PC-3 (cell line): ENCODE results near the gene SH3BP5L. TPM values are rescaled to one million over a fixed set of nuclear protein-coding genes. Genes with fewer than 3 reads are reported as not detected.
"Not testable (repeated sequence)": the region's sequence is repeated elsewhere in the genome, so short reads cannot be mapped to it uniquely, and the experiment has no call there.

Experiments used
- ATAC-seq: fragments of 200-7000 bp; cut with Tn5 transposase; 2 replicates; pipeline ENCODE4 v1.9.1; 2020; ENCODE audit warnings: mild to moderate bottlenecking, moderate library complexity
- BruUV-seq: library from RNA; stranded (reverse); fragments of 400-500 nt; replicated peaks from 2 replicates; lab custom pipeline; 2021; lab: Mats Ljungman, UMichigan
- CTCF ChIA-PET: fragments of 300-600 bp; sonication (Branson Sonifier 250); formaldehyde crosslinking; loops from one replicate; lab custom pipeline; 2022; ENCODE audit warnings: antibody characterized with exemption; lab: Charles Lee
- POLR2A ChIA-PET: fragments of 300-600 bp; sonication (Branson Sonifier 250); formaldehyde crosslinking; loops from one replicate; lab custom pipeline; 2022; ENCODE audit warnings: antibody characterized with exemption; ENCODE audit not compliant: unreplicated experiment; lab: Charles Lee
- DNase-seq: peaks from one replicate; pipeline ENCODE4 v3.0.0-alpha.2; 2015
- H2AFZ ChIP-seq: fragments of 300-600 bp; sonication (generic); 2 replicates; pipeline ENCODE4 v1.6.0; 2016; ENCODE audit warnings: antibody characterized with exemption, low read length
- H3F3A ChIP-seq: fragments of 300-600 bp; sonication (generic); one replicate; pipeline ENCODE4 v1.6.0; 2017; ENCODE audit warnings: antibody characterized with exemption, low read length, control low read depth, mild to moderate bottlenecking; ENCODE audit not compliant: unreplicated experiment
- H3K27ac ChIP-seq: fragments of 300-600 bp; sonication (generic); 2 replicates; pipeline ENCODE4 v1.5.1; 2016; ENCODE audit warnings: mild to moderate bottlenecking, low read length
- H3K27me3 ChIP-seq: fragments of 300-600 bp; sonication (generic); 2 replicates; pipeline ENCODE4 v1.6.1; 2016; ENCODE audit warnings: low read length, mixed read lengths
- H3K36me3 ChIP-seq: fragments of 300-600 bp; sonication (generic); 2 replicates; pipeline ENCODE4 v1.6.1; 2016; ENCODE audit warnings: low read depth, mixed run types, low read length, mixed read lengths
- H3K4me1 ChIP-seq: fragments of 300-600 bp; sonication (generic); 2 replicates; pipeline ENCODE4 v1.5.1; 2016; ENCODE audit warnings: low read length; ENCODE audit not compliant: insufficient read depth
- H3K4me2 ChIP-seq: fragments of 300-600 bp; sonication (generic); 2 replicates; pipeline ENCODE4 v1.6.0; 2016; ENCODE audit warnings: low read length
- H3K4me3 ChIP-seq: fragments of 300-600 bp; sonication (generic); 2 replicates; pipeline ENCODE4 v1.5.1; 2016; ENCODE audit warnings: mild to moderate bottlenecking, low read length, mixed read lengths
- H3K79me2 ChIP-seq: fragments of 300-600 bp; sonication (generic); 2 replicates; pipeline ENCODE4 v1.6.1; 2017; ENCODE audit warnings: low read length, mixed read lengths
- H3K9ac ChIP-seq: fragments of 300-600 bp; sonication (generic); 2 replicates; pipeline ENCODE4 v1.6.0; 2016; ENCODE audit warnings: mild to moderate bottlenecking, low read length
- H3K9me2 ChIP-seq: fragments of 300-600 bp; sonication (generic); replicated peaks from 2 replicates; pipeline ENCODE4 v1.6.1; 2016; ENCODE audit warnings: mixed run types, low read length, mixed read lengths
- H3K9me3 ChIP-seq: fragments of 300-600 bp; sonication (generic); 2 replicates; pipeline ENCODE4 v1.6.1; 2016; ENCODE audit warnings: low read length, mixed read lengths
- H4K20me1 ChIP-seq: fragments of 300-600 bp; sonication (generic); 2 replicates; pipeline ENCODE4 v1.6.1; 2016; ENCODE audit warnings: low read length, mixed read lengths
- EZH2 ChIP-seq: fragments of 300-600 bp; sonication (generic); IDR thresholded peaks from one replicate; pipeline ENCODE4 v1.6.1; 2017; ENCODE audit warnings: antibody characterized with exemption, mild to moderate bottlenecking, low read length; ENCODE audit not compliant: unreplicated experiment
- EZH2phosphoT487 ChIP-seq: fragments of 300-600 bp; sonication (generic); IDR thresholded peaks from 2 replicates; pipeline ENCODE4 v1.6.1; 2018; ENCODE audit warnings: mild to moderate bottlenecking, antibody characterized with exemption, low read length, borderline replicate concordance
- intact Hi-C: fragments of 100-400 bp; cut with micrococcal nuclease; formaldehyde crosslinking; loops from 2 replicates; pipeline ENCODE4 v1.9.0; 2023
- total RNA-seq: library from RNA; depleted of rRNA; stranded (reverse); fragments of >200 nt; gene quantifications from 2 replicates; pipeline ENCODE4 v1.2.3, GENCODE V29; 2014
- TF ChIP-seq, protein P1 (sequence below): fragments of 300-600 bp; sonication (generic); conservative IDR thresholded peaks from 2 replicates; pipeline ENCODE4 v1.5.1; 2017; ENCODE audit warnings: antibody characterized with exemption, low read depth, mild to moderate bottlenecking, low read length

Gene SH3BP5L
- total RNA-seq, 1 experiment from 2014 or later: 63.5 TPM

DNA sequence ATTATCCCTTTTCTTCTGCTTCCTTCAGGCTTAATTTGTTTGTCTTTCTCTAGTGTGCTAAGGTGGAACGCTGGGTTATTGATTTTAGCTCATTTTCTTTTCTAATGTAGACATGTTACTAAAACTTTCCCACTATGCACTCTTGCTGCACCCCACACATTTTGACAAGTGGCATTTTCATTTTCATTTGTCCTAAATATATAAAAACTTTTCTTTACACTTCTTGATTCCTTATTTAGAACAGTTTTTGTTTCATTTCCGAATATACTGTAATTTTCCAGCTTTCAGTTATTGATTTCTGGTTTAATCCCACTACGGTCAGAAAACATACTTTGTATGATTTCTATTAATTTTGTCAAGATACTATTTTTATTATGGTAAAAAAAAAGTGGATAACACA, 25.3 kb downstream of the SH3BP5L start:
- H3K9me3 ChIP-seq: no peaks in the 10 kb centered on the region
- no peaks in the 10 kb centered on the region for H3K36me3 ChIP-seq
- no peak overlapping the region for H3K27ac ChIP-seq
- no peak overlapping the region for H3K4me3 ChIP-seq
- BruUV-seq: no TSS peak
- ATAC-seq (no peak), DNase-seq (no peak)
- intact Hi-C loops: no loop called here
- CTCF ChIA-PET: no interaction called here
- H3K27me3 ChIP-seq: no peaks in the 10 kb centered on the region
- POLR2A ChIA-PET: no interaction called here
- H3K4me2 ChIP-seq: no peak overlapping the region
- H3K9me2 ChIP-seq: no peaks in the 10 kb centered on the region
- no peaks in the 10 kb centered on the region for H3K79me2 ChIP-seq
- TF ChIP-seq, protein P1, sequence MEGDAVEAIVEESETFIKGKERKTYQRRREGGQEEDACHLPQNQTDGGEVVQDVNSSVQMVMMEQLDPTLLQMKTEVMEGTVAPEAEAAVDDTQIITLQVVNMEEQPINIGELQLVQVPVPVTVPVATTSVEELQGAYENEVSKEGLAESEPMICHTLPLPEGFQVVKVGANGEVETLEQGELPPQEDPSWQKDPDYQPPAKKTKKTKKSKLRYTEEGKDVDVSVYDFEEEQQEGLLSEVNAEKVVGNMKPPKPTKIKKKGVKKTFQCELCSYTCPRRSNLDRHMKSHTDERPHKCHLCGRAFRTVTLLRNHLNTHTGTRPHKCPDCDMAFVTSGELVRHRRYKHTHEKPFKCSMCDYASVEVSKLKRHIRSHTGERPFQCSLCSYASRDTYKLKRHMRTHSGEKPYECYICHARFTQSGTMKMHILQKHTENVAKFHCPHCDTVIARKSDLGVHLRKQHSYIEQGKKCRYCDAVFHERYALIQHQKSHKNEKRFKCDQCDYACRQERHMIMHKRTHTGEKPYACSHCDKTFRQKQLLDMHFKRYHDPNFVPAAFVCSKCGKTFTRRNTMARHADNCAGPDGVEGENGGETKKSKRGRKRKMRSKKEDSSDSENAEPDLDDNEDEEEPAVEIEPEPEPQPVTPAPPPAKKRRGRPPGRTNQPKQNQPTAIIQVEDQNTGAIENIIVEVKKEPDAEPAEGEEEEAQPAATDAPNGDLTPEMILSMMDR: no peak
- no peak for TF ChIP-seq EZH2
- no peak for TF ChIP-seq EZH2phosphoT487
- H3F3A ChIP-seq: no peaks in the 10 kb centered on the region
- no peaks in the 10 kb centered on the region for H4K20me1 ChIP-seq
- no peak overlapping the region for H3K9ac ChIP-seq
- H2AFZ ChIP-seq: no peak overlapping the region
- H3K4me1 ChIP-seq: no peaks in the 10 kb centered on the region

DNA sequence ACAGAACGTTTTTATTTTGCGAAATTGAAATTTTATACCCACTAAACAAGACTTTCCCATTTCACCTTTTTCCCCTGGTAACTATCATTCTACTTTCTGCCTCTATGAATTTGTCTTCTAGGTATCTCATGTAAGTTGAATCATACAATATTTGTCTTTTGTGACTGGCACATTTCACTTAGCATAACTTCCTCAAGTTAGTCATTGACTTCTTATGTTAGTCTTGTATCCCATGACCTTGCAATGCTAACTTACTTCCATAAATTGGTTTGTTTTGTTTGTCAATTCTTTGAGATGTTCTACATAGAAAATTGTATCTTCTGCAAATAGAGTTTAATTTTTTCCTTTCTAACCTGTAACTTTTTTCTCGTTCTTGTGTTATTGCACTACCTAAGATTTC, 26.9 kb downstream of the SH3BP5L start:
- ATAC-seq: peak; percentile 40; the same call in 1 of the 2 replicates
- H3K9me3 ChIP-seq: no peaks in the 10 kb centered on the region
- no peaks in the 10 kb centered on the region for H3K36me3 ChIP-seq
- POLR2A ChIA-PET: no interaction called here
- H3K27ac ChIP-seq: no peak overlapping the region
- CTCF ChIA-PET: no interaction called here
- no peaks in the 10 kb centered on the region for H3F3A ChIP-seq
- intact Hi-C loops: no loop called here
- TF ChIP-seq, protein P1: no peak
- TF ChIP-seq EZH2: no peak
- TF ChIP-seq EZH2phosphoT487: no peak
- H4K20me1 ChIP-seq: no peaks in the 10 kb centered on the region
- H3K9ac ChIP-seq: no peak overlapping the region
- DNase-seq: peak; percentile 51
- no peaks in the 10 kb centered on the region for H3K4me1 ChIP-seq
- no peaks in the 10 kb centered on the region for H3K9me2 ChIP-seq
- no peak overlapping the region for H3K4me3 ChIP-seq
- no peaks in the 10 kb centered on the region for H3K27me3 ChIP-seq
- no peaks in the 10 kb centered on the region for H3K79me2 ChIP-seq
- H3K4me2 ChIP-seq: no peak overlapping the region
- no peak overlapping the region for H2AFZ ChIP-seq
- no TSS peak for BruUV-seq

DNA sequence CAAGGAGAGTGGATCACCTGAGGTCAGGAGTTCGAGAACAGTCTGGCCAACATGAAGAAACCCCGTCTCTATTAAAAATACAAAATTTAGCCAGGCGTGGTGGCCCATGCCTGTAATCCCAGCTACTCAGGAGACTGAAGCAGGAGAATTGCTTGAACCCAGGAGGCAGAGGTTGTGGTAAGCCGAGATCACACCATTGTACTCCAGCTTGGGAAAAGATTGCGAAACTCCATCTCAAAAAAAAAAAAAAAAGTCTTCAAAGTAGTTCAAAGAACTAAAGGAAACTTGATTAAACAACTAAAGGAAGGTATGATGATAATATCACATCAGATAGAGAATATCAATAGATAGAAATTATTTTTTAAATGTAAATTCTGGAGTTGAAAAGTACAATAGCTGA, 31.1 kb downstream of the SH3BP5L start:
- H3K27me3 ChIP-seq, H3K9ac ChIP-seq, H4K20me1 ChIP-seq, H3K4me3 ChIP-seq, H3K27ac ChIP-seq, intact Hi-C loops, BruUV-seq, H3K9me2 ChIP-seq, ATAC-seq, CTCF ChIA-PET, H2AFZ ChIP-seq, POLR2A ChIA-PET, H3K9me3 ChIP-seq, H3K79me2 ChIP-seq, H3F3A ChIP-seq, H3K4me1 ChIP-seq, DNase-seq, H3K4me2 ChIP-seq, H3K36me3 ChIP-seq: not testable (repeated sequence)
